H9 (cell line): ENCODE data around the gene NTF3. TPM values are rescaled to one million over a fixed set of nuclear protein-coding genes. Genes with fewer than 3 reads are reported as not detected.

Experiments
- DNase-seq: peaks from one replicate; pipeline ENCODE4 v3.0.0-alpha.2; 2017
- H2AFZ ChIP-seq: one replicate; pipeline ENCODE4 v1.6.1; 2013; ENCODE audit warnings: mild to moderate bottlenecking, low read length, control low read depth, moderate library complexity
- H2AK5ac ChIP-seq: 2 replicates; pipeline ENCODE4 v1.6.1; 2013; ENCODE audit warnings: low read length, control low read depth, mixed read lengths; ENCODE audit not compliant: insufficient read length
- H2BK120ac ChIP-seq: one replicate; pipeline ENCODE4 v1.6.1; 2013; ENCODE audit warnings: low read depth, mild to moderate bottlenecking, low read length, control low read depth, inconsistent platforms; ENCODE audit not compliant: poor library complexity, severe bottlenecking
- H2BK12ac ChIP-seq: 2 replicates; pipeline ENCODE4 v1.6.1; 2013; ENCODE audit warnings: low read length, control low read depth, mixed read lengths, low read depth; ENCODE audit not compliant: insufficient read length
- H2BK15ac ChIP-seq: 2 replicates; pipeline ENCODE4 v1.6.1; 2013; ENCODE audit warnings: low read depth, low read length, control low read depth
- H2BK20ac ChIP-seq: one replicate; pipeline ENCODE4 v1.6.1; 2013; ENCODE audit warnings: low read depth, mild to moderate bottlenecking, low read length, control low read depth, inconsistent platforms; ENCODE audit not compliant: poor library complexity, severe bottlenecking
- H2BK5ac ChIP-seq: 2 replicates; pipeline ENCODE4 v1.6.1; 2013; ENCODE audit warnings: low read length, control low read depth, mixed read lengths; ENCODE audit not compliant: insufficient read length
- H3K14ac ChIP-seq: 2 replicates; pipeline ENCODE4 v1.6.1; 2013; ENCODE audit warnings: low read length, control low read depth; ENCODE audit not compliant: insufficient read depth
- H3K18ac ChIP-seq: 2 replicates; pipeline ENCODE4 v1.6.1; 2013; ENCODE audit warnings: low read depth, mild to moderate bottlenecking, mixed read lengths, low read length, control low read depth; ENCODE audit not compliant: insufficient read length
- H3K23ac ChIP-seq: 2 replicates; pipeline ENCODE4 v1.6.1; 2013; ENCODE audit warnings: low read length, control low read depth, mixed read lengths, low read depth; ENCODE audit not compliant: insufficient read length
- H3K23me2 ChIP-seq: 2 replicates; pipeline ENCODE4 v1.6.1; 2013; ENCODE audit warnings: low read depth, mild to moderate bottlenecking, mixed read lengths, low read length, control low read depth; ENCODE audit not compliant: insufficient read length, poor library complexity, severe bottlenecking
- H3K27ac ChIP-seq: 2 replicates; pipeline ENCODE4 v1.5.1; 2013; ENCODE audit warnings: low read length, control low read depth, mixed read lengths, low read depth; ENCODE audit not compliant: insufficient read length
- H3K27me3 ChIP-seq: 2 replicates; pipeline ENCODE4 v1.6.1; 2013; ENCODE audit warnings: low read length, control low read depth, inconsistent platforms; ENCODE audit not compliant: insufficient read depth
- H3K4ac ChIP-seq: 2 replicates; pipeline ENCODE4 v1.6.1; 2013; ENCODE audit warnings: low read depth, mild to moderate bottlenecking, control low read depth, inconsistent platforms, low read length, moderate library complexity
- H3K4me1 ChIP-seq: 2 replicates; pipeline ENCODE4 v1.6.1; 2013; ENCODE audit warnings: low read length, control low read depth, inconsistent platforms; ENCODE audit not compliant: insufficient read depth
- H3K4me2 ChIP-seq: 2 replicates; pipeline ENCODE4 v1.6.1; 2013; ENCODE audit warnings: low read length, control low read depth, mixed read lengths; ENCODE audit not compliant: insufficient read length, insufficient read depth
- H3K56ac ChIP-seq: 2 replicates; pipeline ENCODE4 v1.6.1; 2013; ENCODE audit warnings: low read depth, mild to moderate bottlenecking, mixed read lengths, low read length, control low read depth; ENCODE audit not compliant: insufficient read length
- H3K79me1 ChIP-seq: 2 replicates; pipeline ENCODE4 v1.6.1; 2013; ENCODE audit warnings: low read depth, mild to moderate bottlenecking, moderate library complexity, low read length, control low read depth, inconsistent platforms; ENCODE audit not compliant: insufficient read depth, poor library complexity, severe bottlenecking
- H3K79me2 ChIP-seq: 2 replicates; pipeline ENCODE4 v1.6.1; 2013; ENCODE audit warnings: low read length, control low read depth, inconsistent platforms; ENCODE audit not compliant: insufficient read depth
- H3K9ac ChIP-seq: 2 replicates; pipeline ENCODE4 v1.6.1; 2013; ENCODE audit warnings: low read length, control low read depth, mixed read lengths; ENCODE audit not compliant: insufficient read length; ENCODE audit errors: extremely low read depth
- H3K9me3 ChIP-seq: one replicate; pipeline ENCODE4 v1.6.1; 2013; ENCODE audit warnings: low read depth, low read length, inconsistent platforms; ENCODE audit not compliant: control insufficient read depth
- H3T11ph ChIP-seq: one replicate; pipeline ENCODE4 v1.6.1; 2013; ENCODE audit warnings: mild to moderate bottlenecking, low read length, control low read depth, inconsistent platforms
- H4K20me1 ChIP-seq: one replicate; pipeline ENCODE4 v1.6.1; 2013; ENCODE audit not compliant: control insufficient read depth, insufficient read length, insufficient read depth
- H4K5ac ChIP-seq: 2 replicates; pipeline ENCODE4 v1.6.1; 2013; ENCODE audit warnings: low read depth, mild to moderate bottlenecking, mixed read lengths, low read length, control low read depth; ENCODE audit not compliant: insufficient read length
- H4K8ac ChIP-seq: replicated peaks from 2 replicates; pipeline ENCODE4 v1.6.1; 2013; ENCODE audit warnings: low read length, control low read depth, mixed read lengths, low read depth; ENCODE audit not compliant: insufficient read length
- H4K91ac ChIP-seq: 2 replicates; pipeline ENCODE4 v1.6.1; 2013; ENCODE audit warnings: low read depth, mild to moderate bottlenecking, moderate library complexity, mixed read lengths, low read length, control low read depth; ENCODE audit not compliant: insufficient read length
- H3K27ac Mint-ChIP-seq, 3 experiments: 2 replicates in 2 of 3; 3 replicates in 1 of 3; pipeline ENCODE4 v1.8.0; 2020 to 2021; ENCODE audit warnings: mixed read lengths in 3 of 3, mild to moderate bottlenecking in 1 of 3, moderate library complexity in 1 of 3
- H3K27me3 Mint-ChIP-seq: 2 replicates; pipeline ENCODE4 v1.8.0; 2021; ENCODE audit warnings: low read depth, mild to moderate bottlenecking, moderate library complexity, mixed read lengths
- H3K36me3 Mint-ChIP-seq, 3 experiments: 2 replicates in 2 of 3; 3 replicates in 1 of 3; pipeline ENCODE4 v1.8.0; 2020 to 2021; ENCODE audit warnings: low read depth in 3 of 3, mixed read lengths in 3 of 3; ENCODE audit not compliant: insufficient read depth in 1 of 3
- H3K4me1 Mint-ChIP-seq, 2 experiments: 2 replicates each; pipeline ENCODE4 v1.8.0; 2020; ENCODE audit warnings: mixed read lengths in 2 of 2
- H3K4me3 Mint-ChIP-seq, 2 experiments: 2 replicates in 1 of 2; 3 replicates in 1 of 2; pipeline ENCODE4 v1.8.0; 2020 to 2021; ENCODE audit warnings: mild to moderate bottlenecking in 2 of 2, mixed read lengths in 2 of 2, moderate library complexity in 1 of 2
- H3K9me3 Mint-ChIP-seq, 2 experiments: 2 replicates in 1 of 2; 3 replicates in 1 of 2; pipeline ENCODE4 v1.8.0; 2020; ENCODE audit warnings: mild to moderate bottlenecking in 2 of 2, mixed read lengths in 2 of 2, moderate library complexity in 1 of 2
- WGBS: extraction: QIAGEN DNeasy Blood & Tissue Kit; methylation state at CpG from one replicate; pipeline ENCODE4 v1.1.7; 2013; ENCODE audit warnings: missing lambda C conversion rate, low lambda C conversion rate, mixed read lengths; ENCODE audit not compliant: insufficient read length; ENCODE audit errors: extremely low coverage; 5-methylcytosine and 5-hydroxymethylcytosine counted together
- total RNA-seq: library from RNA; stranded (reverse); gene quantifications from 2 replicates; pipeline ENCODE4 v1.2.1, GENCODE V29; 2021
- TF ChIP-seq, protein P1 (sequence below): fragments of 200-600 bp; sonication (generic); conservative IDR thresholded peaks from 3 replicates; pipeline ENCODE4 v1.8.0; 2021; ENCODE audit warnings: antibody characterized with exemption, mild to moderate bottlenecking

The NTF3 gene
- total RNA-seq, 1 experiment from 2014 or later, result 0.48 TPM

DNA sequence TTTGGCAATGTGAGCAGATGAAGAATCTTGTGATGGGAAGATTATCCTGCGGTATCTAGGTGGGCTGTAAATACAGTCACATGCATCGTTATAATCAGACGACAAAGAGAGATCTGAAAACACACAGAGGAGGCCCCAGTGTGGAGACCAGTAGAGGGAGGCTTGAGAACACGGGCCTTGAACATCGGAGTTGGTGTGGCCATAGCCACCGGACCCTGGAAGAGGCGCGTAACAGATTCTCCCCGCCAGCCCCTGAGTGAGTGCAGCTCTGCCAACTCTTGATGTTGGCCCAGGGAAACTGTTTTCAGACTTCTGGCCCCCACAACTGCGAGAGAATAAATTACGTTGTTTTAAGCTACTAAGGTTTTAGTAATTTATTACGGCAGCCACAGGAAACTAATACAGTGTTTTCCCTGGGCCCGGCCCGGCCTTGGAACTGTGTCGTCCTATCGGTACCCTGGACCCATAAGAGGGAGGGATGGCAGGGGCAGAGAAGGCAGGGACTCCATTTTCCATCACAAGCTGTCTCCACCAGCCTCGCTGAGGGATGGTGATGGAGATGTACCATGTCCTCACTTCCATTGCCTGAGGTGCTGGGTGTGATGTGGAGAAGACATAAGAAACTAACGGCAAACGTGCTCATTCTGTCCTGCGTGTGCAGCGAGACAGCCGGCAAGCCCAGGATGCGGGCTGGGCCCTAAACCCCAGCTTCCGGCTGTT lies 91.6 kb downstream of the NTF3 start:
- H3K4me2 ChIP-seq, result no peak overlapping the region

More for the DNA sequence above, 91.6 kb downstream of the NTF3 start:
- Histone ChIP-seq H3T11ph (no peak overlapping the region), H3K79me2 (no peaks in the 10 kb centered on the region), H3K9me3 (no peaks in the 10 kb centered on the region), H4K5ac (no peak overlapping the region), H3K23ac (no peak overlapping the region), H2AK5ac (no peak overlapping the region), H2BK20ac (no peak overlapping the region), H2AFZ (no peak overlapping the region), H3K18ac (no peak overlapping the region), H4K8ac (no peak overlapping the region), H4K20me1 (no peaks in the 10 kb centered on the region), H3K56ac (no peak overlapping the region), H3K4ac (no peak overlapping the region), H3K27me3 (no peaks in the 10 kb centered on the region), H4K91ac (no peak overlapping the region), H3K27ac (no peak overlapping the region), H2BK15ac (no peak overlapping the region), H3K79me1 (no peaks in the 10 kb centered on the region), H2BK5ac (no peak overlapping the region), H3K9ac (no peak overlapping the region), H3K14ac (no peak overlapping the region), H2BK12ac (no peak overlapping the region), H2BK120ac (no peak overlapping the region), H3K23me2 (no peaks in the 10 kb centered on the region), H3K4me1 (no peaks in the 10 kb centered on the region)
- TF ChIP-seq, protein P1, sequence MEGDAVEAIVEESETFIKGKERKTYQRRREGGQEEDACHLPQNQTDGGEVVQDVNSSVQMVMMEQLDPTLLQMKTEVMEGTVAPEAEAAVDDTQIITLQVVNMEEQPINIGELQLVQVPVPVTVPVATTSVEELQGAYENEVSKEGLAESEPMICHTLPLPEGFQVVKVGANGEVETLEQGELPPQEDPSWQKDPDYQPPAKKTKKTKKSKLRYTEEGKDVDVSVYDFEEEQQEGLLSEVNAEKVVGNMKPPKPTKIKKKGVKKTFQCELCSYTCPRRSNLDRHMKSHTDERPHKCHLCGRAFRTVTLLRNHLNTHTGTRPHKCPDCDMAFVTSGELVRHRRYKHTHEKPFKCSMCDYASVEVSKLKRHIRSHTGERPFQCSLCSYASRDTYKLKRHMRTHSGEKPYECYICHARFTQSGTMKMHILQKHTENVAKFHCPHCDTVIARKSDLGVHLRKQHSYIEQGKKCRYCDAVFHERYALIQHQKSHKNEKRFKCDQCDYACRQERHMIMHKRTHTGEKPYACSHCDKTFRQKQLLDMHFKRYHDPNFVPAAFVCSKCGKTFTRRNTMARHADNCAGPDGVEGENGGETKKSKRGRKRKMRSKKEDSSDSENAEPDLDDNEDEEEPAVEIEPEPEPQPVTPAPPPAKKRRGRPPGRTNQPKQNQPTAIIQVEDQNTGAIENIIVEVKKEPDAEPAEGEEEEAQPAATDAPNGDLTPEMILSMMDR, result no peak
- Mint-ChIP-seq H3K9me3 (no peaks in the 10 kb centered on the region), H3K27ac (no peak overlapping the region), H3K36me3 (no peaks in the 10 kb centered on the region), H3K4me3 (no peak overlapping the region), H3K27me3 (peaks cover 3% of the 10 kb centered on the region; the same call in 1 of the 2 replicates), H3K4me1 (peaks cover 3 to 6% of the 10 kb centered on the region in 2 experiments)
- no CpG with 5 or more reads among the region's 24 CpGs for WGBS
- no peak for DNase-seq
